A549 (cell line): ENCODE results near the gene ZNF292.

Experiments
- BHLHE40 ChIP-seq: IDR thresholded peaks from 2 replicates; pipeline ENCODE4 v1.6.1; 2012; ENCODE audit warnings: low read depth, low read length, inconsistent platforms
- CHD2 ChIP-seq: fragments of 150-350 bp; IDR thresholded peaks from 2 replicates; pipeline ENCODE4 v1.6.1; 2014; ENCODE audit warnings: low read length; ENCODE audit not compliant: partially characterized antibody
- JUNB ChIP-seq: fragments of >200 bp; sonication (Bioruptor Twin); formaldehyde crosslinking; IDR thresholded peaks from 2 replicates; pipeline ENCODE4 v1.6.1; 2016
- POLR2A ChIP-seq: IDR thresholded peaks from 2 replicates; pipeline ENCODE4 v1.6.1; 2012; ENCODE audit warnings: mild to moderate bottlenecking, low read length
- REST ChIP-seq: fragments of 200-600 bp; sonication (generic); IDR thresholded peaks from 2 replicates; pipeline ENCODE4 v1.6.1; 2016; ENCODE audit warnings: antibody characterized with exemption, mild to moderate bottlenecking, moderate library complexity

GRCh38 chr6:87136963-87137362, 18.4 kb upstream of the ZNF292 start:
- TF ChIP-seq CHD2 (no peak), POLR2A (no peak), JUNB (no peak), BHLHE40 (no peak), REST (no peak)
